IMR-90 (cell line): ENCODE measurements around the gene CLMP. TPM values are rescaled to one million over a fixed set of nuclear protein-coding genes. Genes with fewer than 3 reads are reported as not detected.

Experiments used
- ATAC-seq: fragments of 200-7000 bp; cut with Tn5 transposase; 2 replicates; pipeline ENCODE4 v1.9.1; 2020; ENCODE audit warnings: low read depth, mild to moderate bottlenecking, moderate library complexity
- BruUV-seq: library from RNA; stranded (reverse); fragments of 400-500 nt; replicated peaks from 2 replicates; lab custom pipeline; 2021; lab: Mats Ljungman, UMichigan
- CTCF ChIA-PET: fragments of 300-600 bp; formaldehyde crosslinking; extraction: SDS; loops from one replicate; lab custom pipeline; 2021; ENCODE audit warnings: antibody characterized with exemption; lab: Yijun Ruan, JAX
- POLR2A ChIA-PET: fragments of 300-600 bp; sonication (Branson Sonifier 250); formaldehyde crosslinking; loops from one replicate; lab custom pipeline; 2022; ENCODE audit warnings: antibody characterized with exemption; ENCODE audit not compliant: unreplicated experiment; lab: Charles Lee
- DNase-seq: peaks from one replicate; pipeline ENCODE4 v3.0.0; 2013
- H2AFZ ChIP-seq: replicated peaks from 2 replicates; pipeline ENCODE3; 2013; ENCODE audit warnings: low read length, mild to moderate bottlenecking; ENCODE audit not compliant: poor library complexity
- H2AK5ac ChIP-seq: 2 replicates; pipeline ENCODE4 v1.6.1; 2013; ENCODE audit warnings: low read depth, low read length, inconsistent platforms
- H2AK9ac ChIP-seq: replicated peaks from 2 replicates; pipeline ENCODE3; 2013; ENCODE audit warnings: mild to moderate bottlenecking, low read depth, low read length, moderate library complexity; ENCODE audit not compliant: poor library complexity
- H2BK120ac ChIP-seq: 2 replicates; pipeline ENCODE4 v1.6.1; 2013; ENCODE audit warnings: low read depth, low read length, inconsistent platforms
- H2BK15ac ChIP-seq: 3 replicates; pipeline ENCODE4 v1.6.1; 2013; ENCODE audit warnings: low read depth, low read length, inconsistent platforms
- H2BK20ac ChIP-seq: 2 replicates; pipeline ENCODE4 v1.6.1; 2013; ENCODE audit warnings: low read depth, mild to moderate bottlenecking, inconsistent platforms, low read length, moderate library complexity
- H2BK5ac ChIP-seq: 2 replicates; pipeline ENCODE4 v1.6.1; 2013; ENCODE audit warnings: mild to moderate bottlenecking, low read depth, low read length, inconsistent platforms; ENCODE audit not compliant: poor library complexity, severe bottlenecking
- H3K14ac ChIP-seq: replicated peaks from 2 replicates; pipeline ENCODE4 v1.6.1; 2013; ENCODE audit warnings: low read depth, low read length, inconsistent platforms
- H3K18ac ChIP-seq: 2 replicates; pipeline ENCODE4 v1.6.1; 2013; ENCODE audit warnings: low read depth, low read length, control low read depth
- H3K23ac ChIP-seq: 2 replicates; pipeline ENCODE4 v1.6.1; 2013; ENCODE audit warnings: low read depth, low read length, inconsistent platforms
- H3K27ac ChIP-seq: 2 replicates; pipeline ENCODE4 v1.5.1; 2013; ENCODE audit warnings: mild to moderate bottlenecking, control low read depth, low read length; ENCODE audit not compliant: insufficient read depth
- H3K27me3 ChIP-seq: 2 replicates; pipeline ENCODE4 v1.6.1; 2013; ENCODE audit warnings: low read length; ENCODE audit not compliant: control insufficient read depth, insufficient read depth
- H3K36me3 ChIP-seq: 2 replicates; pipeline ENCODE4 v1.6.1; 2013; ENCODE audit warnings: low read length, mixed read lengths; ENCODE audit not compliant: control insufficient read depth, insufficient read depth
- H3K4ac ChIP-seq: 2 replicates; pipeline ENCODE4 v1.6.1; 2013; ENCODE audit warnings: low read depth, low read length, inconsistent platforms
- H3K4me1 ChIP-seq: 2 replicates; pipeline ENCODE4 v1.6.1; 2013; ENCODE audit warnings: low read length, mixed read lengths; ENCODE audit not compliant: control insufficient read depth, insufficient read depth
- H3K4me2 ChIP-seq: 2 replicates; pipeline ENCODE4 v1.6.1; 2013; ENCODE audit warnings: low read depth, mild to moderate bottlenecking, control low read depth, low read length, moderate library complexity
- H3K4me3 ChIP-seq: 2 replicates; pipeline ENCODE4 v1.5.1; 2013; ENCODE audit warnings: low read depth, mild to moderate bottlenecking, control low read depth, low read length, moderate library complexity; ENCODE audit not compliant: insufficient read depth
- H3K56ac ChIP-seq: 2 replicates; pipeline ENCODE4 v1.6.1; 2013; ENCODE audit warnings: low read length, inconsistent platforms; ENCODE audit not compliant: insufficient read depth; ENCODE audit errors: extremely low read depth
- H3K79me1 ChIP-seq, 2 experiments: 2 replicates each; pipeline ENCODE4 v1.6.1; 2013; ENCODE audit warnings: low read length in 2 of 2, inconsistent platforms in 1 of 2, low read depth in 1 of 2
- H3K9ac ChIP-seq: 2 replicates; pipeline ENCODE4 v1.6.1; 2013; ENCODE audit warnings: low read depth, low read length, control low read depth
- H3K9me1 ChIP-seq: 2 replicates; pipeline ENCODE4 v1.6.1; 2013; ENCODE audit warnings: low read length, inconsistent platforms; ENCODE audit not compliant: insufficient read depth
- H3K9me3 ChIP-seq: 2 replicates; pipeline ENCODE4 v1.6.1; 2013; ENCODE audit warnings: low read length; ENCODE audit not compliant: control insufficient read depth, insufficient read depth
- H4K20me1 ChIP-seq: 2 replicates; pipeline ENCODE4 v1.6.1; 2013; ENCODE audit warnings: low read length, inconsistent platforms; ENCODE audit not compliant: insufficient read depth
- H4K5ac ChIP-seq: 2 replicates; pipeline ENCODE4 v1.6.1; 2013; ENCODE audit warnings: mild to moderate bottlenecking, low read depth, low read length, control low read depth
- H4K8ac ChIP-seq, 2 experiments: 2 replicates each; pipeline ENCODE4 v1.6.1; 2013; ENCODE audit warnings: low read depth in 2 of 2, low read length in 2 of 2, control low read depth in 1 of 2, inconsistent platforms in 1 of 2
- H4K91ac ChIP-seq: 2 replicates; pipeline ENCODE4 v1.6.1; 2013; ENCODE audit warnings: low read depth, low read length, inconsistent platforms; ENCODE audit not compliant: insufficient read depth
- BHLHE40 ChIP-seq: fragments of 150-350 bp; IDR thresholded peaks from 2 replicates; pipeline ENCODE4 v1.6.1; 2016; ENCODE audit warnings: mild to moderate bottlenecking, low read depth, low read length
- CTCF ChIP-seq: conservative IDR thresholded peaks from 2 replicates; pipeline ENCODE4 v1.5.1; 2012; ENCODE audit warnings: mild to moderate bottlenecking, low read depth, low read length, improper control_type of control experiment
- FOS ChIP-seq: fragments of 150-350 bp; IDR thresholded peaks from 2 replicates; pipeline ENCODE4 v1.6.1; 2016; ENCODE audit warnings: low read depth, low read length
- MAFK ChIP-seq: IDR thresholded peaks from 2 replicates; pipeline ENCODE4 v1.6.1; 2012; ENCODE audit warnings: low read depth, low read length, improper control_type of control experiment
- USF2 ChIP-seq: fragments of 150-350 bp; IDR thresholded peaks from 2 replicates; pipeline ENCODE4 v1.6.1; 2017; ENCODE audit warnings: mild to moderate bottlenecking, antibody characterized with exemption, low read length, low read depth
- WGBS, 2 experiments: methylation state at CpG; one replicate each; pipeline versions ENCODE4 v1.1.5 to v1.1.7; 2013; ENCODE audit warnings: missing lambda C conversion rate in 2 of 2; ENCODE audit not compliant: insufficient read length in 1 of 2; ENCODE audit errors: extremely low coverage in 2 of 2; 5-methylcytosine and 5-hydroxymethylcytosine counted together
- dilution Hi-C: fragments of 300-500 bp; cut with HindIII; formaldehyde crosslinking; loops from one replicate; pipeline ENCODE4 v1.14.3; 2018; ENCODE audit warnings: low sequenced_read_pairs; ENCODE audit not compliant: unreplicated experiment
- in situ Hi-C: fragments of 300-500 bp; cut with MboI; formaldehyde crosslinking; loops from 3 replicates; pipeline ENCODE4 v1.14.3; 2019; ENCODE audit warnings: low sequenced_read_pairs, inconsistent platforms, mixed read lengths
- intact Hi-C: fragments of 100-400 bp; cut with micrococcal nuclease; formaldehyde crosslinking; loops from 2 replicates; pipeline ENCODE4 v1.10.0; 2022
- polyA plus RNA-seq, 3 experiments: library from polyadenylated mRNA; depleted of rRNA; stranded (reverse); fragments of >200 nt; gene quantifications; 2 replicates each; pipeline ENCODE4 v1.2.3, GENCODE V29; 2012; ENCODE audit warnings: low replicate concordance in 1 of 3
- total RNA-seq: library from RNA; depleted of rRNA; stranded (reverse); fragments of >200 nt; gene quantifications from 2 replicates; pipeline ENCODE4 v1.2.3, GENCODE V29; 2012

Gene CLMP
- total and polyA plus RNA-seq, 2 of the 4 experiments (the other 2 are of a cell fraction) = 54.7 to 95.7 TPM

GRCh38 chr11:123135863-123136446 is 59.1 kb downstream of the CLMP start:
- Histone ChIP-seq H2BK20ac (no peak overlapping the region), H3K27me3 (no peaks in the 10 kb centered on the region), H2BK5ac (no peak overlapping the region), H3K14ac (no peak overlapping the region), H2AFZ (no peak overlapping the region), H4K8ac (no peak overlapping the region), H2AK5ac (no peak overlapping the region), H4K5ac (no peak overlapping the region), H4K91ac (no peak overlapping the region), H2BK120ac (no peak overlapping the region), H3K23ac (no peak overlapping the region), H2BK15ac (no peak overlapping the region), H3K56ac (no peak overlapping the region), H3K27ac (no peak overlapping the region), H3K36me3 (peaks cover 19% of the 10 kb centered on the region), H3K4ac (no peak overlapping the region), H3K18ac (no peak overlapping the region), H3K9me3 (no peaks in the 10 kb centered on the region), H2AK9ac (no peak overlapping the region), H3K9me1 (peaks cover 14% of the 10 kb centered on the region; the same call in 1 of the 2 replicates), H3K4me2 (no peak overlapping the region), H3K4me1 (peaks cover 9% of the 10 kb centered on the region), H3K4me3 (no peak overlapping the region), H3K79me1 (peaks cover 19 to 56% of the 10 kb centered on the region in 2 experiments), H4K20me1 (no peaks in the 10 kb centered on the region), H3K9ac (no peak overlapping the region)
- dilution Hi-C loops (no loop called here), in situ Hi-C loops (no loop called here), intact Hi-C loops (no loop called here)
- DNase-seq (no peak), ATAC-seq (no peak)
- no TSS peak for BruUV-seq
- ChIA-PET CTCF (no interaction called here), POLR2A (no interaction called here)
- TF ChIP-seq USF2 (no peak), BHLHE40 (no peak), FOS (no peak), MAFK (no peak), CTCF (no peak)
- WGBS, 2 experiments = 97% methylated on average over 9 of the region's 18 CpGs; no CpG with 5 or more reads in 1 of the 2 experiments
